B cell (primary cell): ENCODE measurements around the gene TFCP2L1.

Experiments
- CTCF ChIP-seq: fragments of 200-600 bp; IDR thresholded peaks from one replicate; pipeline ENCODE4 v1.8.0; 2022; ENCODE audit warnings: antibody characterized with exemption, mild to moderate bottlenecking
- EZH2 ChIP-seq: IDR thresholded peaks from 2 replicates; pipeline ENCODE4 v1.6.1; 2012; ENCODE audit warnings: borderline replicate concordance, low read depth, mild to moderate bottlenecking, moderate library complexity, low read length; ENCODE audit not compliant: insufficient read depth, poor library complexity, severe bottlenecking

- TF ChIP-seq CTCF: no peak
- no peak for TF ChIP-seq EZH2
Observed at GRCh38 chr2:121248766-121249343, 36.1 kb downstream of the TFCP2L1 start.
